Measurements from ENCODE around the gene THSD7A.
"Not testable (repeated sequence)": the region's sequence is repeated elsewhere in the genome, so short reads cannot be mapped to it uniquely, and the experiment has no call there.

Gene THSD7A

GRCh38 chr7:11570205-11570604 lies 261.8 kb downstream of the THSD7A start:
- no peak for DNase-seq

GRCh38 chr7:11567571-11567970 lies 264.4 kb downstream of the THSD7A start:
- no peak for DNase-seq

GRCh38 chr7:11557627-11558026 lies 274.4 kb downstream of the THSD7A start:
- no peak for DNase-seq

GRCh38 chr7:11552676-11553296 lies 279.2 kb downstream of the THSD7A start:
- DNase-seq = no peak

GRCh38 chr7:11551470-11551869 lies 280.5 kb downstream of the THSD7A start:
- DNase-seq = no peak

GRCh38 chr7:11548532-11548931 lies 283.5 kb downstream of the THSD7A start:
- DNase-seq = no peak

- no peak for DNase-seq
Observed at GRCh38 chr7:11541330-11541729, 290.7 kb downstream of the THSD7A start.

GRCh38 chr7:11540271-11540761 lies 291.7 kb downstream of the THSD7A start:
- no peak for DNase-seq

- DNase-seq = no peak
Observed at GRCh38 chr7:11539853-11540252, 292.1 kb downstream of the THSD7A start.

- no peak for DNase-seq
Observed at GRCh38 chr7:11538751-11539299, 293.2 kb downstream of the THSD7A start.

- no peak for DNase-seq
Observed at GRCh38 chr7:11533229-11533820, 298.7 kb downstream of the THSD7A start.

GRCh38 chr7:11529382-11529781 lies 302.6 kb downstream of the THSD7A start:
- DNase-seq = no peak

GRCh38 chr7:11527707-11528106 lies 304.3 kb downstream of the THSD7A start:
- DNase-seq = no peak

- DNase-seq = no peak
Observed at GRCh38 chr7:11524476-11525397, 307.3 kb downstream of the THSD7A start.

GRCh38 chr7:11521964-11522499 lies 310.0 kb downstream of the THSD7A start:
- DNase-seq = not testable (repeated sequence)

GRCh38 chr7:11517853-11518252 lies 314.1 kb downstream of the THSD7A start:
- DNase-seq = no peak

- DNase-seq = no peak
Observed at GRCh38 chr7:11516328-11516727, 315.7 kb downstream of the THSD7A start.

- no peak for DNase-seq
Observed at GRCh38 chr7:11513460-11513859, 318.5 kb downstream of the THSD7A start.

GRCh38 chr7:11507929-11508328 lies 324.1 kb downstream of the THSD7A start:
- no peak for DNase-seq

- no peak for DNase-seq
Observed at GRCh38 chr7:11506417-11506816, 325.6 kb downstream of the THSD7A start.

- DNase-seq = no peak
Observed at GRCh38 chr7:11505471-11505985, 326.5 kb downstream of the THSD7A start.

- DNase-seq = no peak
Observed at GRCh38 chr7:11492307-11492706, 339.7 kb downstream of the THSD7A start.

GRCh38 chr7:11491811-11492210 lies 340.2 kb downstream of the THSD7A start:
- no peak for DNase-seq
